GM19372 (cell line): ENCODE measurements around the gene PPP1R36.
A peak's percentile ranks its signal among the peaks of the same experiment; 100 is the strongest.
"Not testable (repeated sequence)": the region's sequence is repeated elsewhere in the genome, so short reads cannot be mapped to it uniquely, and the experiment has no call there.

Experiments
- ATAC-seq: cut with Tn5 transposase; IDR thresholded peaks from one replicate; pipeline ENCODE4 v1.9.1; 2021; ENCODE audit warnings: mild to moderate bottlenecking, low read depth, moderate library complexity; ENCODE audit not compliant: unreplicated experiment

The PPP1R36 gene

GRCh38 chr14:64549791-64550620 is at the start of gene PPP1R36:
TSS of gene PPP1R36 (plus strand) at chr14:64549961. CDS start at chr14:64549998, 37 bp downstream.
- ATAC-seq = no peak

GRCh38 chr14:64500088-64500487 is 49.7 kb upstream of the PPP1R36 start:
- ATAC-seq = no peak

DNA sequence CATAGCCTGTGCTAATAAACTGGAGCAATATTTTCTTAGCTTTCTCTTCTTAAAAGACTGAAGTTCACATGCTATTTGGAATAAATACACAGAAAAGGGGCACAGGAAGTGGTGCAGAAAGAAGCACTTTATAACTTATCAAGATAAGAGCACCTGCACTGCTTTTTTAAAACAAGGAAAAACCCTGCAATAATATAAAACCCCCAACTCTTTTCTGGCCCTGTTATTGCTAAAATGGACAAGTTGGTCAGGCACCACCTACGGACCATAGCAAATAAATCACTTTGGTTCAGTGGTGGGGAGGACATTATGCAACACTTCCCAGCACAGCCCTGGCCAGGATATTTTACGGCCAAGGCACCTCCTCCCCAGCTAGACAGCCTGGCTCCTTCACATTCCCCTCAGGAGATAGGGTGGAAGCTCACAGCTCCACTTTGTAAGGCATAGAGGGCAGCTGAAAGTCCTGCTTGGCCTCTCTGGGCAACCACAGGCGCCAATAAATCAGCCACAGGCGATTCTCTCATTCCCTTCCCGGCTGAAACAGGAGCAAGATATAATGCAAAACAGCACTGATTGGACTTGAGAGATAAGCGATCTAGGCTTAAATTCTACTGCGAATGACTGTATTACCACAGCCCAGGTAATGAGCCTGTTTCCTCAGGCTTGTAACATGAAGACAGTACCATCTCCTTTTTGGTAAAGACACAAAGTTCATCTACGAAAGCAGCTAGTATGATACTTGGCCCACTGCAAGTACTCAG is 48.2 kb upstream of the PPP1R36 start:
- ATAC-seq = no peak

DNA sequence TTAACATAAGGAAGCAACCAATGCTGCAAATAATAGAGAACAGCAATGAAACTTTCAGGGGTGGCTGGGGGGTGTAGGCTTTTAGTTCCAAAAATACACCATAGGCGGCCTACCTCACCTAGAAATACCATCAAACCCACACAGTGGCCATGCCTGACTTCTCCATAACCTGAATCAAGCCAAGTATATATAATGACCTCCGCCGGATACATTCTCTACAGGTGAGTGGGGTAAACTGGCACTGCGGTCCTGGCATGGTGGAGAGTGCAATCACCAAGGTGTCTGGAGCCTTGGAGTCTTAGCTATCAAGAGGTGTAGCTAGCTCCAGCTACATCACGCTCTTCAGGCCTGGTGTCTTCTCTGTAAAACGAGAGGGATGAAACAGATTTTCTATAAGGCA is 47.3 kb upstream of the PPP1R36 start:
- no peak for ATAC-seq

- no peak for ATAC-seq
These were observed 46.8 kb upstream of the PPP1R36 start for GRCh38 chr14:64502887-64503433.

DNA sequence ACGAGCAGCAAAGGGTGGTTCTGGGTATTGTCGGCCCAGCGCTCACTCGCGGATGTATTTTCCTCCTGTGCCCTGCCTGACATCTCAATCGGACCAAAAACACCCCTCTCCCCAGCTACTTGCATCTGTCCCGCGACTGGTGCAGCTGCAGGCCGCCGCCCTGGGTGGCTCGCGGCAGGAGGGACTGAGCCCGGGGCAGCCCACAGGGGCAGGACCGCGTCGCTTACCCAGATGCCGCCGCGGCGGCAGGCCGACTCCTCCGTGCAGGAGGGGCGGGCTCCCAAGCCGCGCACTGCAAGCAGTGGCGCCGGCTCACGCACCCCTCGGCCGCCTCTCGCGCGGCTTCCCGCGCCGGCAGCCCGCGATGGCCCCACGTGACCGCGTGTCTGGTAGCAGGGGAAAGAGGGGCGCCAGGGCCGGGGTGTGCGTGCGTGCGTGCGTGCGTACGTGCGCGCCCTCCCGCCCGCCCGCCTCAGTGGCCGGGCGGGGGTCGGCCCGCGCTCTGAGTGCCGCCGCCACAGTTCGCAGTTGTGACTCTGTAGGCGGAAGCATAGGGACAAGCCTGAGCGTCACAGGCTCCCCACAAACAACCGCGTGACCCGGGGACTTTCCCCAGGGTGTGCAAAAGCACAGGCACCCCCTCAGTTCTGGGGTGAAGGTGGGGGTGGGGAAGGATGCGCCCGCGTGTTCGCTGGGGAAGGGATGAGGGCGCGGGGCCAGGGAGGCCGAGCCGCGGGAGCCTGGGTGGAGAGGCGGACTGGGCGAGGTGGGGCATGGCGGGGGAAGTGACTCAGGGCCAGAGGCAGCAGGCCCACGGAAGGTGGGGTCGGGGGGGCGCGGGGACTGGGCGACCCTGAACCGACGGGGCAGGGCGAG is 46.1 kb upstream of the PPP1R36 start, which contains the start of gene ZBTB25:
Gene ZBTB25, minus strand, starts transcription at position 405 of the 876 bp plus-strand sequence. CDS start 13,305 bp downstream, outside the sequence.
- peak; percentile 58 for ATAC-seq

DNA sequence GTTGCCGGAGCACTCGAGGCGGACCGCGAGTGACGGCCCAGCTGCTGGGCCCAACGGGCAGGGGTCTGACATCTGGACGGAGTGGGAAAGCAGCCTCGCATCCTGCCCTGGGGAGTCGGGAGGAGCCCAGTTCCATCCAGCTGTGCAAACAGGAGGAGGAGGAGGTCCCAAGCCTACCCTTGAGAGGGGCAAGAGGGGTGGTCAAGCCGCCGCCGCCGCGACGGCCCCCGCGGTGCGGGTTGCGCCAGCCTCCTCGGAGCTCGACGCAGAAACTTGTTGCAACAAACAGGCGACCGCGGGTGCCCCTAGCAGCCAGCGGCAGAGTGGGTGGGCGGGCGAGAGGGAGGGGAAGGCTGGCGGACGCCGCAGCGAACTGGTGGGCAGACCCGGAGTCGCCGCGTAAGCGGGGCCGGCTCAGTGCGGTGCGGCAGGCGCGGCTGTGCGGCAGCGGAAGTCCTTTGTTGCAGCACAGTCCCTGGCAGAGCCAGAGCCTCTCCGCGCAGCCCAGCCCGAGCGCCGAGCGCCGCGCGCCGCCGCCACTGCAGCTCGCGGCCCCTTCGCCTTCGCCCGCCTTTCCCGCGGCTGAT is 45.4 kb upstream of the PPP1R36 start, which contains the start of gene ZBTB1:
Gene ZBTB1, plus strand, starts transcription at position 461 of the 587 bp plus-strand sequence. CDS start 16,735 bp downstream, outside the sequence.
- ATAC-seq = peak; percentile 16

GRCh38 chr14:64504897-64505794 is 44.6 kb upstream of the PPP1R36 start:
- ATAC-seq = no peak

- no peak for ATAC-seq
These were observed 43.0 kb upstream of the PPP1R36 start for GRCh38 chr14:64506721-64507120.

DNA sequence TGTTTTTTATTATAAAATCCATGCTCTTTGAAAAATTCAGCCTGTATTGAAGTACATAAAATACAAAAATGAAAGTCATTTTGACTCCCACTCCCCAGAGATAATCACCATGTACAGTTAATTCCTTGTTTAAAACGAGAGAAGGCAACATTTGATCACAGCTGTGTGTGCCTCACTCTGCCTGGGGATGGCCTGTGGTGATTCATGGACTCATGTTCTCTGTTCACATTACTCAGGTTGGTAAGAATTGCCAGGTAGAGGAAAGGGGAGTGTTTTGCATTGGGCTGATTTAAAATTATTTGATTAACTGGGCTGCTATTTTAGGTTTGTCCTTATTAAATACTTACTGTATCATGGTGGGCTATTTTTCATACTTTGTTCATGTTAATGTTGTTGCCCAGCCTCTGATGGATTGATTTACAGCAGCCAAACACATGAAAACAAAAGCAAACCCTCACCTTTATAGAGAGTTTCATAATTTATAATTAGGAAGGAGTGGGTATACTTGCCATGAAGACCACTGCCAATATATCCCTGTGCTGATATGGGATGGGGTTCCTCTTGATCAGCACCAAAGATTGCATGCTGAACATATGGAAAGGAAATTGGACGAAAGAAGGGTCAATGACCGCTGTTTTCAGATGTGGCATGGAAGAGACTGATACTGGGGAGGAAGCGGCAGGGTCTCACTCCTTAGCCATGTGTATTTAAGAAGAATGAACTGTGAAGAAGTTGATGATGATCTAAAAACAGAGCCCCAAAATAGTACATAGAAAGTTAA is 42.2 kb upstream of the PPP1R36 start:
- no peak for ATAC-seq

DNA sequence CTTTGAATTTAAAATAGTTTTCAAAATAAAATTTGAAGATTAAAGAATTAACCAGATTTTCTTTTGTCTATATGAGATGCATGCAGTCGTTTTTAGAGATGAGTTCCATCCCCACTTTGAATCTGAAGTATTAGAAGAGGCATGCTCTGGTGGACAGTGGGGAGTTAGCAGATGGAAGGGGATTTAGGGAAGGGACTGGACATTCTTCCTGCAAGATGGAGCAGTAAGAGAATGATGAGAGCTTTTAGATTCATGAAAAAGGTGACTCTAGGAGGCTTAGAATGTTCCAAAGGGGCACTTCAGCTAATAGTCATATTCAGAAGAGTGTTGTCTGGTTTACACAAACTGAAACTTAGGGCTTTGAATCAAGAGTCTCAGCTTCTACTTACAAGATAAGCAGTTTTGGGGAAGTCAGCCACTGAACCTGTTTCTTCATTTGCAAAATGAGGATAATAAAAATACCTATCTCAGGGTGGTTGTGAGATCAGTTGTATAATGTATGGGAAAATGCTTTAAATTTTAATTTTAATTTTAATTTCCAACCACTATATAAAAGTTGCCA is 41.5 kb upstream of the PPP1R36 start:
- ATAC-seq = no peak

- no peak for ATAC-seq
These were observed 40.7 kb upstream of the PPP1R36 start for GRCh38 chr14:64509036-64509435.

DNA sequence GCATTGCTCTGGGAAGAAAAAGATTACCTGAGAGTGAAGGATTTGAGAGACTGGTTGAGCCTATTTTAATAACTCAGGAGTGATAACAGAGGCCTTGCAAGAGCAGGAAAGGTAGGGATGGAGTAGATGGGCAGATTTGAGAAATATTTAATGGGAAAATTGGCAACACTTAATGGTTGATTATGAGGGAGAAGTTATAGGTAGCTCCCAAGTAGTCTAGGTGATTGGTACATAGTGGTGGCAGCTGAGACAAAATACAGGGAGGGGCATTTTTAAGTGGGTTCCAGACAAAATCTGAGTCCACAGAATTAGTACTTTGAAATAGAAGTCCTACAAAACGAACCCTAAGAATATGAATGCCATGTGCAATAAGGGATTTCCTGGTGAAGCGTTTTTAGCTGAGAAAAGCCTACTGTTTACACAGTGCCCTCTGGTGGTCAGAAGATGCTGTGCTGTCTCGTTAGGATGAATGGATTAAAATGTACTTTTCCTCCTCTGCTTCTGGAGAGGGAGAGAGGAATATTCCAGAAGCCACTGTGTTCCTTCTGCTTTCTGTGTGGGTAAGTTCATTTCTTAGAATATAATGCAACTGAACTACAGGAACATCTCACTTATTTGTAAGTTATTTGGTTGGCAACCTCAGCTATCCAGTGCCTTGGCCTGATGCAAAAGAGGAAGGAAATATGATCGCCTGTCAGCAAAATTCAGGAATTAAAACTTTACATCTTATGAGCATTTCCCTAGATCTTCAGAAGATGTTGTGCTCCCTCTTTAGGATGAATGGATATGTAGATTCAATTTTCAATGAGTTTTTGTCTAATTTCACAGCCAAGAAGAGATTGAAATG is 38.7 kb upstream of the PPP1R36 start:
- no peak for ATAC-seq

GRCh38 chr14:64513271-64513670 is 36.5 kb upstream of the PPP1R36 start:
- ATAC-seq = no peak

GRCh38 chr14:64515053-64515452 is 34.7 kb upstream of the PPP1R36 start:
- no peak for ATAC-seq

- no peak for ATAC-seq
These were observed 32.8 kb upstream of the PPP1R36 start for GRCh38 chr14:64516969-64517368.

DNA sequence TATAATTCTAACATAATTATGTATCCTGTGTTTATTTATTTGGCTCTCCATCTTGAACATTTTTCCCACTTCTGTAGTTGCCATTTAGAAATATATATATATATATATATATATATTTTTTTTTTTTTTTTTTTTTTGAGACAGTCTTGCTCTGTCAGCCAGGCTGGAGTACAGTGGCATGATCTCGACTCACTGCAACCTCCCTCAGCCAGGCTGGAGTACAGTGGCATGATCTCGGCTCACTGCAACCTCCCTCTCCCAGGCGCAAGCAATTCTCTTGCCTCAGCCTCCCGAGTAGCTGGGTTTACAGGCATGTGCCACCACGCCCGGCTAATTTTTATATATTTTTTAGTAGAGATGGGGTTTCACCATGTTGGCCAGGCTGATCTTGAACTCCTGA is 32.1 kb upstream of the PPP1R36 start:
- not testable (repeated sequence) for ATAC-seq
